Mucosa of stomach (tissue), 1 donor: ENCODE measurements around the gene CKAP4.

Experiments
- H3K27me3 ChIP-seq: one replicate; pipeline ENCODE4 v1.7.0; 2013; ENCODE audit warnings: mild to moderate bottlenecking, low read length; ENCODE audit not compliant: control insufficient read depth, insufficient read depth
- H3K36me3 ChIP-seq: one replicate; pipeline ENCODE4 v1.7.0; 2013; ENCODE audit warnings: low read length; ENCODE audit not compliant: control insufficient read depth, insufficient read depth
- H3K4me1 ChIP-seq: one replicate; pipeline ENCODE4 v1.7.0; 2013; ENCODE audit warnings: mild to moderate bottlenecking, low read length; ENCODE audit not compliant: control insufficient read depth, insufficient read depth
- H3K4me3 ChIP-seq: one replicate; pipeline ENCODE4 v1.7.0; 2013; ENCODE audit warnings: low read length
- H3K9ac ChIP-seq: one replicate; pipeline ENCODE4 v1.7.0; 2013; ENCODE audit warnings: mild to moderate bottlenecking, low read length, moderate library complexity
- H3K9me3 ChIP-seq: one replicate; pipeline ENCODE4 v1.7.0; 2013; ENCODE audit warnings: mild to moderate bottlenecking, low read length, moderate library complexity; ENCODE audit not compliant: control insufficient read depth
- donor health status: Pancreatic carcinoma.

Gene CKAP4

DNA sequence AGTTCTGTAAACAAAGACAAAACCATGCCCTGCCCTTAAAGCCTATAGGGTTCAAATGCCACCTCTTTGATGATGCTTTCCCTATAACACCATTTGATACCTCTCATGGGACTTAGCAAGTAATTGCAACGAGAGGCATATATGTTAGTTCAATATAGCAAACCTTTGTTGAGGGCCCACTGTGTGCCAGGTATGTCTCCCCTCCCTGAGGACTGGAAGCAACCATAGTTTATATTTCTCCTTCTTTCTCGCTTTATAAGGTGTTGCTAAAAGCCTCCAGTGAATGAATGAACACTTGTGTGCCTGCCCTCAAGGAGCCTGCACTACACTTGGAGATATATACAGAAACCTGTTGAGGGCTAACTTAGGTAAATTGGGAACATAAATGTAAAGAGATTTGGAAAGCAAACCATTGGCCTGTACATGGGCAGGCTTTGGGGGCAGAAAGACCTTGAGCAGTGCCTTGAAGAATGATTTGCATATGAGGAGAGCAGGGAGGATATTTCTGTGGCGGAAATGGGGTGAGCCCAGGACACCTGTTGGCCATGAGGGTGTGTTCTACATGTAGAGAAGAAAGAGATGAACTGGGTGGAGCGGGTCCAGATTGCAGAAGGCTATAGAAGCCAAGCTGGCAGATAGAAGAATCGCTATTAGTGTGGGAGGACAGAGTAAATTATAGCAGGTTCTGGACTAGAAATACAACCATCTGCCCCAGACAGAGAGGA, 1.8 kb upstream of the CKAP4 start:
- Histone ChIP-seq H3K36me3 (no peaks in the 10 kb centered on the region), H3K4me3 (no peak overlapping the region), H3K9me3 (no peaks in the 10 kb centered on the region), H3K4me1 (peaks cover 33% of the 10 kb centered on the region), H3K27me3 (no peaks in the 10 kb centered on the region), H3K9ac (no peak overlapping the region)

DNA sequence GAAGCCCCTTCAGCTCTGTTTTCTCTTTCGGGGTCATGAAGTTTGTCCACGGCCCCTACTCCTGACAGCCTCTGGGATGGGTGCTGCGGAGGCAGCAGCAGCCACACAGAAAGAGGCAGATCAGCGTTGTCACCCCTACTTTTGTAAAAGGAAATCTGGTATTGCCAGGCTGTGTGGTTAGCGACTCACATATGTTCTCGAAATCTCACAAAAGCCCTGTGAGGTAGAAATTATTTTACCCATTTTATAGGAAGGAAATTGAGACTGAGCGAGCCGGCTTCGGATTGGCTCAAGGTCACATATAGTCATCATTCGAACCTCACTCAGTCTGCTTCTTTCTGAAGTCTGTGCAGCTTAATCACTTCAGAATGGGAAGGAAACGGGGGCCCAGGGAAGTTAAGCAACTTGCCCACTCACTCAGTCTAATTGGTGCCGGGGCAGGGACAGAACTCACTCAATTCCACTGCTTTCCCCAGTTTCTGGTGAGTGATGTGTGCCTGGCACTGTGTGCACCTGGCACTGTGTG, 1.1 kb upstream of the CKAP4 start:
- Histone ChIP-seq H3K36me3 (no peaks in the 10 kb centered on the region), H3K9me3 (no peaks in the 10 kb centered on the region), H3K9ac (peak overlapping the region; percentile 86), H3K27me3 (no peaks in the 10 kb centered on the region), H3K4me1 (peaks cover 38% of the 10 kb centered on the region), H3K4me3 (peak overlapping the region; percentile 45)

DNA sequence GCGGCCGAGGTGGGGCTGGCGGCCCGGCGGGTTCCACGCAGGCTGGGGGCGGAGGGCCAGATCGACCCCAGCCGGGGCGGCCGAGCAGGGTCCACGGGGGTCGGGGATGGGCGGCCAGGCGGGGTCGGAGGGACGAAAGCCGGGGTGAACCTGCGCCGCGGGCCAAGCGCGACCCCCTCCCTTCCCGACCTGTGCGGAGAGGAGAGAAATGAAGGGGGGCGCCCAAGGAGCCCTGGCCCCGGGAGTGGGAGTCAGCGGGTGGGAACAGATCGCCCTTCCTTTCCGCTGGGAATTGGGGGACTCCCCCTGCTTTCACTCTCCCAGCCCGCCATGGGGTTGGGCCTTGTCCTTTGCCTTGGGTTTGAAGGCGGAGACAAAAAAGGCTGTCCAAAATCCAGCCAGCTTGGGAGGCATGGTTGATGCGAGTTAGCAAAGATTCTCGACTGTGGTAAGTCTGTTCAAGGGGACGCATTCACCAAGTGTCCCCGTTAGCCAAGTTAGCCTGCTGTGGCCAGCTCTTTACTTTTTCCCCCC, 559 bp upstream of the CKAP4 start:
- no peaks in the 10 kb centered on the region for H3K36me3 ChIP-seq
- peak overlapping the region; percentile 45 for H3K4me3 ChIP-seq
- no peaks in the 10 kb centered on the region for H3K27me3 ChIP-seq
- H3K9me3 ChIP-seq = no peaks in the 10 kb centered on the region
- H3K4me1 ChIP-seq = peaks cover 44% of the 10 kb centered on the region
- H3K9ac ChIP-seq = peak overlapping the region; percentile 86

DNA sequence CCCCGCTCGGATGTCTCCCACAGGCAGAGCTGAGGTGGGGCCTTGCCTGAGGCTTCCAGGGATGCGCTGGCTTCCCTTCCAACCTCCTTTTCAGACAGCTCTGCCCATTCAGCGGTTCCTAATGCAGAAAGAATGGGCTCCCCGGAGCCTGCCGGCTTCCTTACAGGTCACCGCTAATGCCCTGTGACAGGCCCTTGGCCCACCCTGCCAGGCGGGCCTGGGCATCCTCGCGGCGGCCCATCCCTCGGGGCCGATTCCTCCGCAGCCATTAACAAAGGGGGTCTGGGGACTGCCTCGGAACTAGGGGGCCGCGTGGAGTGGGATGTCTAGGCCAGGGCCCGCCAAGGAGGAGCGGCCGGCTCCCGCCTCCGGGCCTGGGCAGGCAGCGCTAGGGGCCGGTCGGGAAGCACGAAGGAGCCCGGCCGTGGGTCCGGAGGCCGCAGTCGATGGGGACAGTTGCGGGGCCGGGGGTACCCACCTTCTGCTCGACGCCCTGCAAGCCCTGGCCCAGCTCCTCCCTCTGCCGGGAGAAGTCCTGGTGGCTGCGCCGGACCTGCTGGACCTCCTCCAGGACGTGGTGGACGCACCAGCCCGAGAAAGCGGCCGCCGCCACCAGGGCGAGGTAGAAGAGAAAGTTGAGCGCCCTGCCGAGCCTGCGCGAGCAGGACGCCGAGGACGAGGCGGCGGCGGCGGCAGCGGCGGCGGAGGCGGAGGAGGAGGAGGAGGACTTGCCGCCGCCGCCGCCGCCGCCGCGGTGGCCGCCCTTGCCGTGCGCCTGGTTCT, 738 bp downstream of the CKAP4 start:
- Histone ChIP-seq H3K9me3 (no peaks in the 10 kb centered on the region), H3K9ac (peak overlapping the region; percentile 94), H3K27me3 (no peaks in the 10 kb centered on the region), H3K36me3 (no peaks in the 10 kb centered on the region), H3K4me3 (peak overlapping the region; percentile 70), H3K4me1 (peaks cover 46% of the 10 kb centered on the region)

DNA sequence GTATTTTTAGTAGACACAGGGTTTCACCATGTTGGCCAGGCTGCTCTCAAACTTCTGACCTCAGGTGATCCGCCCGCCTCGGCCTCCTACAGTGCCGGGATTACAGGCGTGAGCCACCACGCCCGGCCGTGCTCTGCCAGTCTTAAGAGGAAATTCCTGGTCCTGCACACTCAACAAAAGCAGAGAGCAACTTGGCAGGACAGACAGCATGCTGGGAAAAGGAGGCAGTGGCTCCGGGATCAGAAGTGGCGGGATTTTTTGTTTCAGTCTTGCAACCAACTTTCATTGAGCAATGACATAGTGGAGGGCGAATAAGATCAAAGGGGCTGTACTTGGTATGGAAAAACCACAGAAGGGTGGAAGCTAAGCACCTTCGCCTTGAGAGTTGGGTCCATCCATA, 2.1 kb downstream of the CKAP4 start:
- H3K4me1 ChIP-seq = peaks cover 46% of the 10 kb centered on the region

DNA sequence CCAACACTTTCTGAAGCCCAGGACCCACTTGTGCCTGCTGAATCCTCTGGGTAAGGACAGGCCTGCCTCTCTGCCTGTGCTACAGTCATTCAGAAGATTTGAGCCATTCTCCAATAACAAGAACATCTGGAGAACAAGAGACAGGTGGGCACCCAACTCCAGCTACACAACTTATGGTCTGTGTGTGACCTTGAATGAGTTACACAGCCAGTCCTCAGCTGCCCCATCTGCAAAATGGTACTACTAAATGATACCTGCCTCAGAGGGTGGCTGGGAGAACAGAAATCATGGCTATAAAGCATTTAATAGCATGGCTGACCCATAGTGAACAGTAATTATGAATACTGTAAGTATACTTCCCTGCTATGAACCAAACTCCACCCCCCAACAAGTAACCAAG, 4.2 kb downstream of the CKAP4 start:
- Histone ChIP-seq H3K9ac (no peak overlapping the region), H3K4me1 (peaks cover 30% of the 10 kb centered on the region), H3K27me3 (no peaks in the 10 kb centered on the region), H3K9me3 (no peaks in the 10 kb centered on the region), H3K4me3 (no peak overlapping the region), H3K36me3 (peaks cover 15% of the 10 kb centered on the region)

More for the DNA sequence above, 2.1 kb downstream of the CKAP4 start:
- H3K9me3 ChIP-seq = no peaks in the 10 kb centered on the region
- no peaks in the 10 kb centered on the region for H3K27me3 ChIP-seq
- no peak overlapping the region for H3K9ac ChIP-seq
- H3K36me3 ChIP-seq = no peaks in the 10 kb centered on the region
- H3K4me3 ChIP-seq = no peak overlapping the region

DNA sequence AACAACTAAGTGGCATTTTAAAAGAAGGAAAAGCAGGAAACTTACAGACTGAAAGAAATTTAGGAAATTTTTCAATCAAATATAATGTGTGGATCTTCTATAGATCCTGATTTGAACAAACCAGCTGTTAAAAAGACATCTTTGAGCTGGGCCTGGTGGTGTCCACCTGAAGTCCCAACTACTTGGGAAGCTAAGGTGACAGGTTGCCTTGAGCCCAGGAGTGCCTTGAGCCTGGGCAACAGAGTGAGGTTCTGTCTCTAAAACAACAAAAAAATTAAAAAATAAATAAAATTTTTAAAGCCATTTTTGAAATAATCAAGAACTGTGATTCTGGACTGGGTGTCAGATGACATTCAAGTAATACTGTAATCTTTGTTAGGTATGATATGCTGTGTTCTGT, 7.0 kb downstream of the CKAP4 start:
- H3K36me3 ChIP-seq = peaks cover 15% of the 10 kb centered on the region
- no peak overlapping the region for H3K9ac ChIP-seq
- H3K4me3 ChIP-seq = no peak overlapping the region
- H3K9me3 ChIP-seq = no peaks in the 10 kb centered on the region
- no peaks in the 10 kb centered on the region for H3K27me3 ChIP-seq
- peaks cover 25% of the 10 kb centered on the region for H3K4me1 ChIP-seq

DNA sequence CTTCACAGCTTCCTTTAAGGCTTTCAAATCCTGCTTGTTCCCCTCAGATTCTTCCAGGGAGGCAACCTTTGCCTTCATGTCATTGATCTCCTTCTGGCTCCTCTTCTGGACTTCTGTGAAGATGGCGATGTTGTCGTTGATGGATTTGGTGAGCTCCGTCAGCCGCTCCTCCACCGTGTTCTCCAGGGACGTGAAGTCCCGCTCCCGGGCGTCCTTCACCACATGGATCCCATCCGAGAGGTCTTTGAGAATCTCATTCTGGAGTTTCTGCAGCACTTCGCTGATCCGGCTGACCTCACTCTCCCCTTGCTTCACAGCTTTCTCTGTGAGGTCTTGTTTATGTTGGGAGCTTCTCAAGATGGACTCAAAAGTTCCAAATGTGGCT, 7.9 kb downstream of the CKAP4 start:
- Histone ChIP-seq H3K36me3 (peaks cover 15% of the 10 kb centered on the region), H3K4me1 (peaks cover 16% of the 10 kb centered on the region), H3K27me3 (no peaks in the 10 kb centered on the region)

DNA sequence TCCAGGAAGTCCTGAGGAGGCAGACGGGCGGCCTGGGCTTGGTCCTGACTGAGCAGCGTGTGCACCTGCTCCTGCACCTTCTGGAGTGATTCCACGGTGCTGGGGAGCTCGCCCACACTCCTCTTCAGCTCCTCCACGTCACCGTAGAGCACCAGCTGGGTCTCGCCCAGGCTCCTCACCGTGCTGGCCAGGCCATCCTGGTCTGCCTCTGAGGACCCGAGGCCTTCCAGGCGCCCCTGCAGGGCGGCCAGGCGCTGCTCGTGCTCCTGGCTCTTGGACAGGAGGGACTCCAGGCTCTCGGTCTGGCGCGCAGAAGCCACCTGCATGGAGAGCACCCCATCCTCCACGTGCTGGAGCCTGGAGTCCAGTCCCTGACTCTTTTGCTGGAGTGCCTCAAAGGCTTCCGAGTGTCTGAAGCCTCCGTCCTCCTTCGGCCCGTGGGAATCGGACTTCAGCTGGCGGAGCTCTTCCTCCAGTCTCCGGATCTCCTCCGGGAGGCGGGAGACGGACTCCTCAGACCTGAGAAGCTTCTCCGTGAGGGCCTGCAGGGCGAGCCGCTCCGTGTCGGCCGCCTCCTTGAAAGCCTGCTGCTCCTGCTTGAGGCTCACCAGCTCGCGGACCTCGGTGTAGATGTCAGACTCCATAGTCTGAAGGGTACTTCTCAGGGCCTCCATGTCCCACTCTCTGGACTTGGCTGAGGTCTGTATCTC, 8.4 kb downstream of the CKAP4 start:
- no peak overlapping the region for H3K9ac ChIP-seq
- peaks cover 15% of the 10 kb centered on the region for H3K36me3 ChIP-seq
- H3K27me3 ChIP-seq = no peaks in the 10 kb centered on the region
- peaks cover 12% of the 10 kb centered on the region for H3K4me1 ChIP-seq
- no peaks in the 10 kb centered on the region for H3K9me3 ChIP-seq
- no peak overlapping the region for H3K4me3 ChIP-seq

More for the DNA sequence above, 7.9 kb downstream of the CKAP4 start:
- Histone ChIP-seq H3K9me3 (no peaks in the 10 kb centered on the region), H3K4me3 (no peak overlapping the region), H3K9ac (no peak overlapping the region)

DNA sequence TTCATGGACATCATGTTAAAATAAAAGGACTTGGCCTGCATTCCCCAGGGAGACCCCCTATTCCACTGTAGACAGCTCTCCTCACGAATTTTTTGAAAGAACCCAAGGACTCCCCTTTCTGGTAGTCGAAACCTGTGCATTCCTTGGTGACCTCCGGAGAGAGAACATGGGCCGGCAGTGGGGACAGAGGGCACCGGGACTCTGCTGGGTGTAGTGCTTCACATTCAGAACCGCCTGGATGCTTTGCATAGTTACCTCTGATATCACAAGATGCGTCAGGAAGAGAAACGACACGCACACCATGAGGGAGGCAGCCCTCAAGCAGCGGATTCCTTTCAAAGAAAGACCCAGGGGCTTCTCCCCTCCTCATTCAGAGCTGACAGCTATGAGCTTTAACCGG, 9.7 kb downstream of the CKAP4 start:
- Histone ChIP-seq H3K27me3 (no peaks in the 10 kb centered on the region), H3K4me3 (no peak overlapping the region), H3K9ac (no peak overlapping the region), H3K4me1 (no peaks in the 10 kb centered on the region), H3K36me3 (peaks cover 15% of the 10 kb centered on the region), H3K9me3 (no peaks in the 10 kb centered on the region)

DNA sequence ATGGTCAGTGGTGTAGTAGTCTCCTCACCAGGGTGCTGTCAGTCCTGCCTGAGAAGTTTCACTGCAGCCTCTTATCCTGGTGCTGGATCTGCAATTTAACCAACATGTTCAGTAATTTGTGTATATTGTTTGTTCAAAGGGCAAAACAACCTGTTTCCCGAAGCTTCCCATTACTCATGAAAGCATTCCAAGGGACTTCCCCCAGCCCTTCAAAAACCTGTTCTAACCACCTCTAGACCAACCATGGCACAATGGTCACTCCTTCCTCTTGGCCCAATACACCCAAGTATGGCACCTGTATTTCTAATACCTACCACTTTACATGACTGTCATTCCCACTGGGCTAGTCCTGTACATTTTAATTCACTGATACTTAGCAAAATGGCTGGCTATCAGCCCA, 12.1 kb downstream of the CKAP4 start:
- Histone ChIP-seq H3K4me1 (no peaks in the 10 kb centered on the region), H3K36me3 (peaks cover 15% of the 10 kb centered on the region), H3K9me3 (no peaks in the 10 kb centered on the region)

More for the DNA sequence above, 12.1 kb downstream of the CKAP4 start:
- no peak overlapping the region for H3K9ac ChIP-seq
- H3K4me3 ChIP-seq = no peak overlapping the region
- no peaks in the 10 kb centered on the region for H3K27me3 ChIP-seq
